Liver (tissue), 9 donors: ENCODE results near the gene CYB561. TPM values are rescaled to one million over a fixed set of nuclear protein-coding genes. Genes with fewer than 3 reads are reported as not detected.

ENCODE experiments used
- DNase-seq: peaks from one replicate; pipeline ENCODE4 v3.0.0-alpha.2; 2017; ENCODE audit warnings: low spot score
- H3K27ac ChIP-seq, 2 donors: one replicate each; pipeline ENCODE4 v1.7.0; 2013; ENCODE audit warnings: inconsistent platforms in 2 of 2, low read length in 2 of 2, control low read depth in 1 of 2, low read depth in 1 of 2, mild to moderate bottlenecking in 1 of 2
- H3K27me3 ChIP-seq, 4 donors: one replicate each; pipeline versions ENCODE4 v1.6.1 to v1.7.0; 2013; ENCODE audit warnings: low read length in 3 of 4, inconsistent platforms in 1 of 4, mild to moderate bottlenecking in 1 of 4, moderate library complexity in 1 of 4; ENCODE audit not compliant: control insufficient read depth in 4 of 4, insufficient read depth in 4 of 4
- H3K36me3 ChIP-seq, 4 donors: one replicate each; pipeline versions ENCODE4 v1.6.1 to v1.7.0; 2013; ENCODE audit warnings: low read length in 3 of 4, mild to moderate bottlenecking in 3 of 4, low read depth in 1 of 4, moderate library complexity in 1 of 4; ENCODE audit not compliant: control insufficient read depth in 4 of 4, insufficient read depth in 3 of 4
- H3K4me1 ChIP-seq, 4 donors: one replicate each; pipeline versions ENCODE4 v1.6.1 to v1.7.0; 2013; ENCODE audit warnings: low read length in 3 of 4, mild to moderate bottlenecking in 3 of 4, moderate library complexity in 1 of 4; ENCODE audit not compliant: control insufficient read depth in 4 of 4, insufficient read depth in 4 of 4
- H3K4me3 ChIP-seq, 3 donors: one replicate each; pipeline versions ENCODE4 v1.6.1 to v1.7.0; 2013; ENCODE audit warnings: low read length in 3 of 3, control low read depth in 1 of 3, low read depth in 1 of 3, mild to moderate bottlenecking in 1 of 3
- H3K9ac ChIP-seq, 2 donors: one replicate each; pipeline ENCODE4 v1.7.0; 2013; ENCODE audit warnings: low read length in 2 of 2, mild to moderate bottlenecking in 2 of 2, moderate library complexity in 2 of 2, control low read depth in 1 of 2, low read depth in 1 of 2
- H3K9me3 ChIP-seq, 4 donors: one replicate each; pipeline versions ENCODE4 v1.6.1 to v1.7.0; 2013; ENCODE audit warnings: low read length in 3 of 4; ENCODE audit not compliant: control insufficient read depth in 4 of 4
- CTCF ChIP-seq: fragments of 150-350 bp; IDR thresholded peaks from 2 replicates; pipeline ENCODE4 v1.5.1; 2017; ENCODE audit warnings: improper control_type of control experiment, low read depth, low read length; ENCODE audit not compliant: missing input control
- EGR1 ChIP-seq, 2 donors: IDR thresholded peaks; 2 replicates each; pipeline ENCODE4 v1.6.1; 2016 to 2018; ENCODE audit warnings: antibody characterized with exemption in 2 of 2, low read depth in 2 of 2
- FOXA1 ChIP-seq: IDR thresholded peaks from 2 replicates; pipeline ENCODE4 v1.6.1; 2016; ENCODE audit warnings: antibody characterized with exemption
- FOXA2 ChIP-seq: IDR thresholded peaks from 2 replicates; pipeline ENCODE4 v1.6.1; 2016; ENCODE audit warnings: antibody characterized with exemption
- GABPA ChIP-seq, 2 donors: IDR thresholded peaks in 1 of 2; conservative IDR thresholded peaks in 1 of 2; 2 replicates each; pipeline ENCODE4 v1.6.1; 2016; ENCODE audit warnings: antibody characterized with exemption in 2 of 2, mild to moderate bottlenecking in 1 of 2, moderate library complexity in 1 of 2
- HNF4A ChIP-seq, 2 donors: conservative IDR thresholded peaks; 2 replicates each; pipeline ENCODE4 v1.6.1; 2016; ENCODE audit warnings: antibody characterized with exemption in 2 of 2, mild to moderate bottlenecking in 2 of 2
- HNF4G ChIP-seq: IDR thresholded peaks from 2 replicates; pipeline ENCODE4 v1.6.1; 2016; ENCODE audit warnings: antibody characterized with exemption
- JUND ChIP-seq, 2 donors: IDR thresholded peaks; 2 replicates each; pipeline ENCODE4 v1.6.1; 2016; ENCODE audit warnings: antibody characterized with exemption in 2 of 2
- MAX ChIP-seq: IDR thresholded peaks from 2 replicates; pipeline ENCODE4 v1.6.1; 2016; ENCODE audit warnings: antibody characterized with exemption
- RAD21 ChIP-seq, 2 donors: IDR thresholded peaks; 2 replicates each; pipeline ENCODE4 v1.6.1; 2016; ENCODE audit warnings: antibody characterized with exemption in 2 of 2, mild to moderate bottlenecking in 2 of 2
- REST ChIP-seq: IDR thresholded peaks from 2 replicates; pipeline ENCODE4 v1.6.1; 2016; ENCODE audit warnings: antibody characterized with exemption, mild to moderate bottlenecking
- RXRA ChIP-seq, 2 donors: IDR thresholded peaks; 2 replicates each; pipeline ENCODE4 v1.6.1; 2017 to 2018; ENCODE audit warnings: antibody characterized with exemption in 2 of 2, mild to moderate bottlenecking in 1 of 2
- SP1 ChIP-seq: IDR thresholded peaks from 2 replicates; pipeline ENCODE4 v1.6.1; 2018; ENCODE audit warnings: antibody characterized with exemption, mild to moderate bottlenecking
- TAF1 ChIP-seq: conservative IDR thresholded peaks from 2 replicates; pipeline ENCODE4 v1.6.1; 2016; ENCODE audit warnings: antibody characterized with exemption, mild to moderate bottlenecking
- YY1 ChIP-seq: IDR thresholded peaks from 2 replicates; pipeline ENCODE4 v1.6.1; 2016; ENCODE audit warnings: antibody characterized with exemption, mild to moderate bottlenecking
- ZBTB33 ChIP-seq: IDR thresholded peaks from 2 replicates; pipeline ENCODE4 v1.6.1; 2016; ENCODE audit warnings: antibody characterized with exemption
- WGBS: extraction: QIAGEN DNeasy Blood & Tissue Kit; methylation state at CpG from one replicate; pipeline ENCODE4 v1.1.7; 2013; 5-methylcytosine and 5-hydroxymethylcytosine counted together
- polyA plus RNA-seq, 2 donors: library from polyadenylated mRNA; stranded (reverse) in 1 of 2; unstranded in 1 of 2; fragments of 200-250 nt in 1 of 2; fragments of >200 nt in 1 of 2; fragmentation: Nextera tagmentation in 1 of 2; extraction: Ambion mirVana in 1 of 2; gene quantifications; one replicate each; pipeline versions ENCODE4 v1.2.1 to v1.2.3, GENCODE V29; 2013 to 2015
- total RNA-seq, 2 donors: library from RNA; depleted of rRNA; stranded (reverse); fragments of >200 nt; gene quantifications; one replicate each; pipeline ENCODE4 v1.2.3, GENCODE V29; 2014
- donor health status: healthy.
- donor health status: healthy.
- donor health status: healthy.
- donor health status: healthy.
- donor health status: healthy.

The CYB561 gene
- total and polyA plus RNA-seq, 4 donors, result 0.93 to 18.5 (median 12.9) TPM

GRCh38 chr17:63464691-63465236 lies 18.7 kb upstream of the CYB561 start:
- 75% methylated on average over 4 of the region's 4 CpGs for WGBS
- Histone ChIP-seq H3K9me3 (no peaks in the 10 kb centered on the region), H3K9ac (no peak overlapping the region), H3K4me3 (no peak overlapping the region), H3K27ac (no peak overlapping the region), H3K27me3 (no peaks in the 10 kb centered on the region), H3K36me3 (no peaks in the 10 kb centered on the region), H3K4me1 (no peaks in the 10 kb centered on the region)
- no peak for DNase-seq
- no peak for TF ChIP-seq TAF1

GRCh38 chr17:63463771-63464170 lies 17.7 kb upstream of the CYB561 start:
- Histone ChIP-seq H3K27ac (no peak overlapping the region), H3K4me3 (no peak overlapping the region), H3K4me1 (no peaks in the 10 kb centered on the region), H3K36me3 (no peaks in the 10 kb centered on the region), H3K9me3 (no peaks in the 10 kb centered on the region), H3K9ac (no peak overlapping the region), H3K27me3 (no peaks in the 10 kb centered on the region)
- no peak for DNase-seq
- TF ChIP-seq FOXA1, result no peak
- TF ChIP-seq HNF4G, result no peak
- TF ChIP-seq CTCF, result no peak
- WGBS, result 53% methylated on average over 3 of the region's 3 CpGs

- H3K27ac ChIP-seq, result no peak overlapping the region
- 58% methylated on average over 9 of the region's 9 CpGs for WGBS
- H3K4me1 ChIP-seq, result no peaks in the 10 kb centered on the region
- H3K36me3 ChIP-seq, result no peaks in the 10 kb centered on the region
- H3K27me3 ChIP-seq, result no peaks in the 10 kb centered on the region
- no peaks in the 10 kb centered on the region for H3K9me3 ChIP-seq
- no peak for DNase-seq
- H3K4me3 ChIP-seq, result no peak overlapping the region
- no peak overlapping the region for H3K9ac ChIP-seq
- TF ChIP-seq ZBTB33 (no peak), EGR1 (IDR thresholded peaks at IDR 0.05; ENCODE audit: low read depth in 2 of 2) (no peak), TAF1 (no peak), JUND (IDR thresholded peaks at IDR 0.05) (no peak), CTCF (no peak), YY1 (no peak), FOXA2 (no peak), RAD21 (IDR thresholded peaks at IDR 0.05) (no peak), SP1 (no peak), HNF4A (conservative IDR thresholded peaks at IDR 0.05) (no peak), HNF4G (no peak), GABPA (IDR thresholded peaks at IDR 0.05 in 1 of 2, conservative IDR thresholded peaks at IDR 0.05 in 1 of 2) (no peak), MAX (no peak), REST (no peak), RXRA (IDR thresholded peaks at IDR 0.05) (no peak)
These were observed 13.9 kb upstream of the CYB561 start for GRCh38 chr17:63460018-63460417.
